Skin of body (tissue), 1 donor: ENCODE results near the gene KHK. TPM values are rescaled to one million over a fixed set of nuclear protein-coding genes. Genes with fewer than 3 reads are reported as not detected.

Source experiments
- total RNA-seq: library from RNA; depleted of rRNA; stranded (reverse); fragments of >200 nt; gene quantifications from one replicate; pipeline ENCODE4 v1.2.3, GENCODE V29; 2014

KHK gene
- total RNA-seq, 1 donor from 2014 or later = 1.7 TPM

Other genes starting within 250 kb of the KHK start
- gene DPYSL5, start 238.6 kb upstream of the KHK start, total RNA-seq = 0.49 TPM
- gene MAPRE3, start 116.1 kb upstream of the KHK start, total RNA-seq = 4.9 TPM
- 30.8 TPM for gene TMEM214, start 53.8 kb upstream of the KHK start, total RNA-seq
- 7.7 TPM for gene AGBL5, start 35.1 kb upstream of the KHK start, total RNA-seq
- gene OST4, start 15.1 kb upstream of the KHK start, total RNA-seq = 199 TPM
- gene EMILIN1, start 8.2 kb upstream of the KHK start, total RNA-seq = 66.1 TPM
- gene CGREF1, start 32.4 kb downstream of the KHK start, total RNA-seq = 6.7 TPM
- gene ABHD1, start 37.0 kb downstream of the KHK start, total RNA-seq = 0.10 TPM
- gene PREB, start 47.9 kb downstream of the KHK start, total RNA-seq = 19.5 TPM
- not detected for gene PRR30, start 52.6 kb downstream of the KHK start, total RNA-seq
- 0.20 TPM for gene TCF23, start 62.2 kb downstream of the KHK start, total RNA-seq
- 93.8 TPM for gene ATRAID, start 125.3 kb downstream of the KHK start, total RNA-seq
- 23.0 TPM for gene SLC5A6, start 125.5 kb downstream of the KHK start, total RNA-seq
- gene CAD, start 130.6 kb downstream of the KHK start, total RNA-seq = 35.2 TPM
- gene SLC30A3, start 176.3 kb downstream of the KHK start, total RNA-seq = 0.10 TPM
- gene DNAJC5G, start 188.7 kb downstream of the KHK start, total RNA-seq = not detected
- gene TRIM54, start 195.7 kb downstream of the KHK start, total RNA-seq = 6.0 TPM
- gene UCN, start 221.7 kb downstream of the KHK start, total RNA-seq = 0.30 TPM
- gene MPV17, start 236.3 kb downstream of the KHK start, total RNA-seq = 34.9 TPM